Common myeloid progenitor, CD34-positive (primary cell): ENCODE data around the gene PTPRN2.
"Not testable (repeated sequence)": the region's sequence is repeated elsewhere in the genome, so short reads cannot be mapped to it uniquely, and the experiment has no call there.

Experiments
- CTCF ChIA-PET: fragments of 350-600 bp; sonication (Branson Sonifier 250); formaldehyde crosslinking; loops from one replicate; lab custom pipeline; 2021; ENCODE audit warnings: antibody characterized with exemption; lab: Charles Lee
- POLR2A ChIA-PET: fragments of 350-600 bp; sonication (Branson Sonifier 250); formaldehyde crosslinking; loops from one replicate; lab custom pipeline; 2021; ENCODE audit warnings: antibody characterized with exemption; lab: Charles Lee
- DNase-seq, 3 donors: peaks; one replicate each; pipeline versions ENCODE4 v3.0.0 to v3.0.0-alpha.2; 2013
- H3K27ac ChIP-seq, 2 experiments: 1 replicate in 1 of 2; 2 replicates in 1 of 2; pipeline ENCODE4 v1.7.0; 2013; ENCODE audit warnings: inconsistent platforms in 2 of 2, low read length in 2 of 2, mild to moderate bottlenecking in 2 of 2, low read depth in 1 of 2, moderate library complexity in 1 of 2; ENCODE audit not compliant: severe bottlenecking in 2 of 2, insufficient read depth in 1 of 2, poor library complexity in 1 of 2
- H3K27me3 ChIP-seq, 5 experiments: replicated peaks in 2 of 5; 1 replicate in 3 of 5; 2 replicates in 2 of 5; pipeline versions ENCODE4 v1.6.1 to v1.7.0; 2013; ENCODE audit warnings: low read length in 4 of 5, mild to moderate bottlenecking in 2 of 5, moderate library complexity in 2 of 5, inconsistent platforms in 1 of 5; ENCODE audit not compliant: insufficient read depth in 5 of 5, control insufficient read depth in 4 of 5
- H3K36me3 ChIP-seq, 4 experiments: 1 replicate in 2 of 4; 2 replicates in 2 of 4; pipeline versions ENCODE4 v1.6.1 to v1.7.0; 2013; ENCODE audit warnings: low read length in 3 of 4, control low read depth in 1 of 4, mild to moderate bottlenecking in 1 of 4; ENCODE audit not compliant: control insufficient read depth in 4 of 4, insufficient read depth in 4 of 4
- H3K4me1 ChIP-seq, 4 experiments: 1 replicate in 3 of 4; 2 replicates in 1 of 4; pipeline versions ENCODE4 v1.6.1 to v1.7.1; 2013; ENCODE audit warnings: low read length in 3 of 4, mild to moderate bottlenecking in 3 of 4, control low read depth in 1 of 4, inconsistent platforms in 1 of 4, moderate library complexity in 1 of 4; ENCODE audit not compliant: control insufficient read depth in 4 of 4, insufficient read depth in 4 of 4; ENCODE audit errors: control extremely low read depth in 1 of 4
- H3K4me3 ChIP-seq, 7 experiments: 1 replicate in 4 of 7; 2 replicates in 3 of 7; pipeline versions ENCODE4 v1.5.1 to v1.7.0; 2013; ENCODE audit warnings: mild to moderate bottlenecking in 7 of 7, low read length in 6 of 7, moderate library complexity in 6 of 7, inconsistent platforms in 2 of 7, low read depth in 2 of 7, control low read depth in 1 of 7; ENCODE audit not compliant: insufficient read depth in 4 of 7, control insufficient read depth in 1 of 7; ENCODE audit errors: extremely low read depth in 1 of 7
- H3K9me3 ChIP-seq, 5 experiments: 1 replicate in 4 of 5; 2 replicates in 1 of 5; pipeline versions ENCODE4 v1.6.1 to v1.7.1; 2013; ENCODE audit warnings: low read length in 4 of 5, mild to moderate bottlenecking in 2 of 5, inconsistent platforms in 1 of 5, low read depth in 1 of 5, moderate library complexity in 1 of 5; ENCODE audit not compliant: control insufficient read depth in 4 of 5, insufficient read depth in 2 of 5; ENCODE audit errors: control extremely low read depth in 1 of 5
- WGBS: methylation state at CpG from one replicate; pipeline ENCODE4 v1.1.5; 2013; ENCODE audit not compliant: insufficient coverage; 5-methylcytosine and 5-hydroxymethylcytosine counted together

The PTPRN2 gene

GRCh38 chr7:158527495-158527894, 60.1 kb downstream of the PTPRN2 start:
- peaks cover 0 to 10% (median 2%) of the 10 kb centered on the region in 5 experiments for H3K27me3 ChIP-seq
- H3K4me3 ChIP-seq, result no peak overlapping the region
- no peak for DNase-seq
- 97% methylated on average over 5 of the region's 10 CpGs for WGBS
- no peaks in the 10 kb centered on the region for H3K4me1 ChIP-seq
- no peak overlapping the region for H3K27ac ChIP-seq
- peaks cover 0 to 7% (median 0%) of the 10 kb centered on the region in 5 experiments for H3K9me3 ChIP-seq
- CTCF ChIA-PET, result no interaction called here
- no peaks in the 10 kb centered on the region for H3K36me3 ChIP-seq
- POLR2A ChIA-PET, result no interaction called here

- no peak for DNase-seq
- Histone ChIP-seq H3K4me1 (no peaks in the 10 kb centered on the region), H3K36me3 (no peaks in the 10 kb centered on the region), H3K27ac (no peak overlapping the region), H3K9me3 (peaks cover 0 to 9% (median 0%) of the 10 kb centered on the region in 5 experiments), H3K27me3 (peaks cover 0 to 10% (median 2%) of the 10 kb centered on the region in 5 experiments), H3K4me3 (no peak overlapping the region)
- POLR2A ChIA-PET, result no interaction called here
- CTCF ChIA-PET, result no interaction called here
- WGBS, result 98% methylated on average over 17 of the region's 18 CpGs
Observed at GRCh38 chr7:158527038-158527437, 60.6 kb downstream of the PTPRN2 start.

- POLR2A ChIA-PET, result no interaction called here
Observed at GRCh38 chr7:158526531-158526930, 61.1 kb downstream of the PTPRN2 start.

GRCh38 chr7:158525648-158526484, 61.8 kb downstream of the PTPRN2 start:
- H3K27ac ChIP-seq, result no peak overlapping the region
- H3K4me1 ChIP-seq, result no peaks in the 10 kb centered on the region
- ChIA-PET POLR2A (no interaction called here), CTCF (no interaction called here)
- DNase-seq, result no peak
- H3K27me3 ChIP-seq, result peaks cover 0 to 4% (median 1%) of the 10 kb centered on the region in 5 experiments
- peaks cover 0 to 9% (median 0%) of the 10 kb centered on the region in 5 experiments for H3K9me3 ChIP-seq
- H3K4me3 ChIP-seq, result no peak overlapping the region
- no peaks in the 10 kb centered on the region for H3K36me3 ChIP-seq
- 95% methylated on average over 25 of the region's 29 CpGs for WGBS

More at GRCh38 chr7:158526531-158526930, 61.1 kb downstream of the PTPRN2 start:
- CTCF ChIA-PET, result no interaction called here
- peaks cover 0 to 9% (median 0%) of the 10 kb centered on the region in 5 experiments for H3K9me3 ChIP-seq
- 95% methylated on average over 8 of the region's 9 CpGs for WGBS
- no peak overlapping the region for H3K27ac ChIP-seq
- no peak for DNase-seq
- no peaks in the 10 kb centered on the region for H3K36me3 ChIP-seq
- peaks cover 0 to 9% (median 2%) of the 10 kb centered on the region in 5 experiments for H3K27me3 ChIP-seq
- H3K4me3 ChIP-seq, result no peak overlapping the region
- H3K4me1 ChIP-seq, result no peaks in the 10 kb centered on the region

GRCh38 chr7:158524749-158525635, 62.6 kb downstream of the PTPRN2 start:
- no peak overlapping the region for H3K4me3 ChIP-seq
- no peaks in the 10 kb centered on the region for H3K4me1 ChIP-seq
- H3K36me3 ChIP-seq, result no peaks in the 10 kb centered on the region
- DNase-seq, result no peak
- no peak overlapping the region for H3K27ac ChIP-seq
- peaks cover 0 to 4% (median 0%) of the 10 kb centered on the region in 5 experiments for H3K27me3 ChIP-seq
- H3K9me3 ChIP-seq, result peaks cover 0 to 9% (median 0%) of the 10 kb centered on the region in 5 experiments
- POLR2A ChIA-PET, result no interaction called here
- CTCF ChIA-PET, result no interaction called here
- 91% methylated on average over 18 of the region's 24 CpGs for WGBS

- H3K4me3 ChIP-seq, H3K27ac ChIP-seq, H3K27me3 ChIP-seq, H3K36me3 ChIP-seq, POLR2A ChIA-PET, CTCF ChIA-PET, H3K4me1 ChIP-seq, H3K9me3 ChIP-seq: not testable (repeated sequence)
- whole genome bisulfite sequencing, result 98% methylated on average over 10 of the region's 14 CpGs
- peak; percentile 4 to 27 (median 16) for DNase-seq
Observed at GRCh38 chr7:158524286-158524685, 63.3 kb downstream of the PTPRN2 start.
